H9 (cell line): ENCODE results near the gene NR4A2. TPM values are rescaled to one million over a fixed set of nuclear protein-coding genes. Genes with fewer than 3 reads are reported as not detected.

Experiments
- DNase-seq: peaks from one replicate; pipeline ENCODE4 v3.0.0-alpha.2; 2017
- H2AFZ ChIP-seq: one replicate; pipeline ENCODE4 v1.6.1; 2013; ENCODE audit warnings: mild to moderate bottlenecking, low read length, control low read depth, moderate library complexity
- H2AK5ac ChIP-seq: 2 replicates; pipeline ENCODE4 v1.6.1; 2013; ENCODE audit warnings: low read length, control low read depth, mixed read lengths; ENCODE audit not compliant: insufficient read length
- H2BK120ac ChIP-seq: one replicate; pipeline ENCODE4 v1.6.1; 2013; ENCODE audit warnings: low read depth, mild to moderate bottlenecking, low read length, control low read depth, inconsistent platforms; ENCODE audit not compliant: poor library complexity, severe bottlenecking
- H2BK12ac ChIP-seq: 2 replicates; pipeline ENCODE4 v1.6.1; 2013; ENCODE audit warnings: low read length, control low read depth, mixed read lengths, low read depth; ENCODE audit not compliant: insufficient read length
- H2BK15ac ChIP-seq: 2 replicates; pipeline ENCODE4 v1.6.1; 2013; ENCODE audit warnings: low read depth, low read length, control low read depth
- H2BK20ac ChIP-seq: one replicate; pipeline ENCODE4 v1.6.1; 2013; ENCODE audit warnings: low read depth, mild to moderate bottlenecking, low read length, control low read depth, inconsistent platforms; ENCODE audit not compliant: poor library complexity, severe bottlenecking
- H2BK5ac ChIP-seq: 2 replicates; pipeline ENCODE4 v1.6.1; 2013; ENCODE audit warnings: low read length, control low read depth, mixed read lengths; ENCODE audit not compliant: insufficient read length
- H3K14ac ChIP-seq: 2 replicates; pipeline ENCODE4 v1.6.1; 2013; ENCODE audit warnings: low read length, control low read depth; ENCODE audit not compliant: insufficient read depth
- H3K18ac ChIP-seq: 2 replicates; pipeline ENCODE4 v1.6.1; 2013; ENCODE audit warnings: low read depth, mild to moderate bottlenecking, mixed read lengths, low read length, control low read depth; ENCODE audit not compliant: insufficient read length
- H3K23ac ChIP-seq: 2 replicates; pipeline ENCODE4 v1.6.1; 2013; ENCODE audit warnings: low read length, control low read depth, mixed read lengths, low read depth; ENCODE audit not compliant: insufficient read length
- H3K23me2 ChIP-seq: 2 replicates; pipeline ENCODE4 v1.6.1; 2013; ENCODE audit warnings: low read depth, mild to moderate bottlenecking, mixed read lengths, low read length, control low read depth; ENCODE audit not compliant: insufficient read length, poor library complexity, severe bottlenecking
- H3K27ac ChIP-seq: 2 replicates; pipeline ENCODE4 v1.5.1; 2013; ENCODE audit warnings: low read length, control low read depth, mixed read lengths, low read depth; ENCODE audit not compliant: insufficient read length
- H3K27me3 ChIP-seq: 2 replicates; pipeline ENCODE4 v1.6.1; 2013; ENCODE audit warnings: low read length, control low read depth, inconsistent platforms; ENCODE audit not compliant: insufficient read depth
- H3K4ac ChIP-seq: 2 replicates; pipeline ENCODE4 v1.6.1; 2013; ENCODE audit warnings: low read depth, mild to moderate bottlenecking, control low read depth, inconsistent platforms, low read length, moderate library complexity
- H3K4me1 ChIP-seq: 2 replicates; pipeline ENCODE4 v1.6.1; 2013; ENCODE audit warnings: low read length, control low read depth, inconsistent platforms; ENCODE audit not compliant: insufficient read depth
- H3K4me2 ChIP-seq: 2 replicates; pipeline ENCODE4 v1.6.1; 2013; ENCODE audit warnings: low read length, control low read depth, mixed read lengths; ENCODE audit not compliant: insufficient read length, insufficient read depth
- H3K56ac ChIP-seq: 2 replicates; pipeline ENCODE4 v1.6.1; 2013; ENCODE audit warnings: low read depth, mild to moderate bottlenecking, mixed read lengths, low read length, control low read depth; ENCODE audit not compliant: insufficient read length
- H3K79me1 ChIP-seq: 2 replicates; pipeline ENCODE4 v1.6.1; 2013; ENCODE audit warnings: low read depth, mild to moderate bottlenecking, moderate library complexity, low read length, control low read depth, inconsistent platforms; ENCODE audit not compliant: insufficient read depth, poor library complexity, severe bottlenecking
- H3K79me2 ChIP-seq: 2 replicates; pipeline ENCODE4 v1.6.1; 2013; ENCODE audit warnings: low read length, control low read depth, inconsistent platforms; ENCODE audit not compliant: insufficient read depth
- H3K9ac ChIP-seq: 2 replicates; pipeline ENCODE4 v1.6.1; 2013; ENCODE audit warnings: low read length, control low read depth, mixed read lengths; ENCODE audit not compliant: insufficient read length; ENCODE audit errors: extremely low read depth
- H3K9me3 ChIP-seq: one replicate; pipeline ENCODE4 v1.6.1; 2013; ENCODE audit warnings: low read depth, low read length, inconsistent platforms; ENCODE audit not compliant: control insufficient read depth
- H3T11ph ChIP-seq: one replicate; pipeline ENCODE4 v1.6.1; 2013; ENCODE audit warnings: mild to moderate bottlenecking, low read length, control low read depth, inconsistent platforms
- H4K20me1 ChIP-seq: one replicate; pipeline ENCODE4 v1.6.1; 2013; ENCODE audit not compliant: control insufficient read depth, insufficient read length, insufficient read depth
- H4K5ac ChIP-seq: 2 replicates; pipeline ENCODE4 v1.6.1; 2013; ENCODE audit warnings: low read depth, mild to moderate bottlenecking, mixed read lengths, low read length, control low read depth; ENCODE audit not compliant: insufficient read length
- H4K8ac ChIP-seq: replicated peaks from 2 replicates; pipeline ENCODE4 v1.6.1; 2013; ENCODE audit warnings: low read length, control low read depth, mixed read lengths, low read depth; ENCODE audit not compliant: insufficient read length
- H4K91ac ChIP-seq: 2 replicates; pipeline ENCODE4 v1.6.1; 2013; ENCODE audit warnings: low read depth, mild to moderate bottlenecking, moderate library complexity, mixed read lengths, low read length, control low read depth; ENCODE audit not compliant: insufficient read length
- H3K27ac Mint-ChIP-seq, 3 experiments: 2 replicates in 2 of 3; 3 replicates in 1 of 3; pipeline ENCODE4 v1.8.0; 2020 to 2021; ENCODE audit warnings: mixed read lengths in 3 of 3, mild to moderate bottlenecking in 1 of 3, moderate library complexity in 1 of 3
- H3K27me3 Mint-ChIP-seq: 2 replicates; pipeline ENCODE4 v1.8.0; 2021; ENCODE audit warnings: low read depth, mild to moderate bottlenecking, moderate library complexity, mixed read lengths
- H3K36me3 Mint-ChIP-seq, 3 experiments: 2 replicates in 2 of 3; 3 replicates in 1 of 3; pipeline ENCODE4 v1.8.0; 2020 to 2021; ENCODE audit warnings: low read depth in 3 of 3, mixed read lengths in 3 of 3; ENCODE audit not compliant: insufficient read depth in 1 of 3
- H3K4me1 Mint-ChIP-seq, 2 experiments: 2 replicates each; pipeline ENCODE4 v1.8.0; 2020; ENCODE audit warnings: mixed read lengths in 2 of 2
- H3K4me3 Mint-ChIP-seq, 2 experiments: 2 replicates in 1 of 2; 3 replicates in 1 of 2; pipeline ENCODE4 v1.8.0; 2020 to 2021; ENCODE audit warnings: mild to moderate bottlenecking in 2 of 2, mixed read lengths in 2 of 2, moderate library complexity in 1 of 2
- H3K9me3 Mint-ChIP-seq, 2 experiments: 2 replicates in 1 of 2; 3 replicates in 1 of 2; pipeline ENCODE4 v1.8.0; 2020; ENCODE audit warnings: mild to moderate bottlenecking in 2 of 2, mixed read lengths in 2 of 2, moderate library complexity in 1 of 2
- CTCF ChIP-seq: fragments of 200-600 bp; sonication (generic); conservative IDR thresholded peaks from 3 replicates; pipeline ENCODE4 v1.8.0; 2021; ENCODE audit warnings: antibody characterized with exemption, mild to moderate bottlenecking
- WGBS: extraction: QIAGEN DNeasy Blood & Tissue Kit; methylation state at CpG from one replicate; pipeline ENCODE4 v1.1.7; 2013; ENCODE audit warnings: missing lambda C conversion rate, low lambda C conversion rate, mixed read lengths; ENCODE audit not compliant: insufficient read length; ENCODE audit errors: extremely low coverage; 5-methylcytosine and 5-hydroxymethylcytosine counted together
- total RNA-seq: library from RNA; stranded (reverse); gene quantifications from 2 replicates; pipeline ENCODE4 v1.2.1, GENCODE V29; 2021

The NR4A2 gene
- total RNA-seq, 1 experiment from 2014 or later: 2.0 TPM

- Histone ChIP-seq H4K91ac (no peak overlapping the region), H3K9ac (no peak overlapping the region), H3K4me2 (no peak overlapping the region)
These were observed 11.4 kb upstream of the NR4A2 start for GRCh38 chr2:156343940-156344301.

More at GRCh38 chr2:156343940-156344301, 11.4 kb upstream of the NR4A2 start:
- Histone ChIP-seq H2BK120ac (no peak overlapping the region), H3K18ac (no peak overlapping the region), H3T11ph (no peak overlapping the region), H4K5ac (no peak overlapping the region), H4K20me1 (no peaks in the 10 kb centered on the region), H2BK12ac (no peak overlapping the region), H2BK15ac (no peak overlapping the region), H3K79me2 (no peaks in the 10 kb centered on the region), H3K79me1 (no peaks in the 10 kb centered on the region), H3K56ac (no peak overlapping the region), H2BK20ac (no peak overlapping the region), H2AK5ac (no peak overlapping the region), H3K4ac (no peak overlapping the region), H3K27ac (no peak overlapping the region), H3K23me2 (peaks cover 7% of the 10 kb centered on the region), H2BK5ac (no peak overlapping the region), H3K4me1 (no peaks in the 10 kb centered on the region; the same call in 1 of the 2 replicates), H3K27me3 (no peaks in the 10 kb centered on the region), H2AFZ (no peak overlapping the region), H4K8ac (no peak overlapping the region), H3K23ac (no peak overlapping the region), H3K14ac (no peak overlapping the region), H3K9me3 (no peaks in the 10 kb centered on the region)
- no peak for DNase-seq
- no peaks in the 10 kb centered on the region for H3K9me3 Mint-ChIP-seq
- H3K4me3 Mint-ChIP-seq: no peak overlapping the region
- WGBS: no CpG with 5 or more reads among the region's 2 CpGs
- H3K27me3 Mint-ChIP-seq: peaks cover 8% of the 10 kb centered on the region; the same call in 1 of the 2 replicates
- no peak overlapping the region for H3K27ac Mint-ChIP-seq
- TF ChIP-seq CTCF: no peak
- H3K4me1 Mint-ChIP-seq: peaks cover 35 to 42% of the 10 kb centered on the region in 2 experiments
- no peaks in the 10 kb centered on the region; a peak in 1 of 7 replicates for H3K36me3 Mint-ChIP-seq
